Fibroblast of lung (primary cell): ENCODE measurements around the gene NTNG1.

Experiments used
- EZH2 ChIP-seq: IDR thresholded peaks from 2 replicates; pipeline ENCODE4 v1.5.1; 2012; ENCODE audit warnings: low read length, control low read depth, mild to moderate bottlenecking; ENCODE audit errors: missing control alignments
- TF ChIP-seq, protein P1 (sequence below), 2 donors: IDR thresholded peaks in 1 of 2; conservative IDR thresholded peaks in 1 of 2; 1 replicate in 1 of 2; 2 replicates in 1 of 2; pipeline ENCODE4 v1.5.1; 2011 to 2012; ENCODE audit warnings: low read length in 2 of 2, control low read depth in 1 of 2, inconsistent platforms in 1 of 2, low read depth in 1 of 2, mild to moderate bottlenecking in 1 of 2

DNA sequence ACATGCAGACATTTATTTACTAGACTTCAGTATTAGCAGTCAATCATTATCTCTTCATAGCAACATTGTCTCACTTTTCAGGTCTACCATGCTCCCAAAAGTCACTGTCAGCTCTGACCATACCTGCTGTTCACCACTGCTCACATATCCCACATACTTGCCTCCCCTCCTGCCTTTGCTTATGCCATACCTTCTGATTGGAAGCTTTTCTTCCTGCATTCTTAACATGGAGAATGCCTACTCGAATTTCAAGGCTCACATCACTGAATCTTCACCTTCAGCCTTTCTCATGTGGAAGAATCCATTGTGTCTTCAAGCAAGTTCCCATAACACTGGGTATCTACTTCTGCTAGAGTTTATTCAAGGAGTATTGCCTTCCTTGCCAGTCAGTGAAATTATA lies 135.4 kb downstream of the NTNG1 start:
- TF ChIP-seq, protein P1, sequence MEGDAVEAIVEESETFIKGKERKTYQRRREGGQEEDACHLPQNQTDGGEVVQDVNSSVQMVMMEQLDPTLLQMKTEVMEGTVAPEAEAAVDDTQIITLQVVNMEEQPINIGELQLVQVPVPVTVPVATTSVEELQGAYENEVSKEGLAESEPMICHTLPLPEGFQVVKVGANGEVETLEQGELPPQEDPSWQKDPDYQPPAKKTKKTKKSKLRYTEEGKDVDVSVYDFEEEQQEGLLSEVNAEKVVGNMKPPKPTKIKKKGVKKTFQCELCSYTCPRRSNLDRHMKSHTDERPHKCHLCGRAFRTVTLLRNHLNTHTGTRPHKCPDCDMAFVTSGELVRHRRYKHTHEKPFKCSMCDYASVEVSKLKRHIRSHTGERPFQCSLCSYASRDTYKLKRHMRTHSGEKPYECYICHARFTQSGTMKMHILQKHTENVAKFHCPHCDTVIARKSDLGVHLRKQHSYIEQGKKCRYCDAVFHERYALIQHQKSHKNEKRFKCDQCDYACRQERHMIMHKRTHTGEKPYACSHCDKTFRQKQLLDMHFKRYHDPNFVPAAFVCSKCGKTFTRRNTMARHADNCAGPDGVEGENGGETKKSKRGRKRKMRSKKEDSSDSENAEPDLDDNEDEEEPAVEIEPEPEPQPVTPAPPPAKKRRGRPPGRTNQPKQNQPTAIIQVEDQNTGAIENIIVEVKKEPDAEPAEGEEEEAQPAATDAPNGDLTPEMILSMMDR (conservative IDR thresholded peaks at IDR 0.05 in 1 of 2, IDR thresholded peaks at IDR 0.05 in 1 of 2; ENCODE audit: low read depth in 1 of 2, low read length in 2 of 2) = no peak
- no peak for TF ChIP-seq EZH2
